HL-60 (cell line): ENCODE results near the gene ACTL10.

Source experiments
- DNase-seq, 2 experiments: peaks; one replicate each; pipeline ENCODE4 v3.0.0-alpha.2; 2010 to 2020; ENCODE audit warnings: low read depth in 1 of 2, low spot score in 1 of 2
- H3K27ac ChIP-seq: fragments of 250-450 bp; sonication (Bioruptor Pico); replicated peaks from 2 replicates; pipeline ENCODE4 v1.5.1; 2020; ENCODE audit warnings: mild to moderate bottlenecking, moderate library complexity
- H3K27me3 ChIP-seq: fragments of 250-450 bp; sonication (Bioruptor Pico); 2 replicates; pipeline ENCODE4 v1.5.1; 2021; ENCODE audit warnings: mild to moderate bottlenecking, moderate library complexity; ENCODE audit not compliant: insufficient read depth, poor library complexity, severe bottlenecking
- H3K4me3 ChIP-seq: replicated peaks from 2 replicates; pipeline ENCODE4 v1.5.1; 2011; ENCODE audit warnings: mild to moderate bottlenecking, control low read depth, low read length; ENCODE audit not compliant: insufficient read depth
- CTCF ChIP-seq: IDR thresholded peaks from one replicate; pipeline ENCODE4 v1.5.1; 2011; ENCODE audit warnings: low read length, control low read depth, inconsistent platforms; ENCODE audit not compliant: insufficient read depth
- GABPA ChIP-seq: IDR thresholded peaks from 2 replicates; pipeline ENCODE4 v1.6.1; 2012; ENCODE audit warnings: low read depth
- POLR2AphosphoS5 ChIP-seq: IDR thresholded peaks from 2 replicates; pipeline ENCODE4 v1.6.1; 2012; ENCODE audit warnings: low read depth
- SPI1 ChIP-seq: IDR thresholded peaks from 2 replicates; pipeline ENCODE4 v1.6.1; 2012; ENCODE audit warnings: low read depth, mild to moderate bottlenecking, borderline replicate concordance
- TF ChIP-seq, protein P1 (sequence below): IDR thresholded peaks from 2 replicates; pipeline ENCODE4 v1.6.1; 2012; ENCODE audit warnings: low read depth; ENCODE audit not compliant: insufficient replicate concordance

The ACTL10 gene

GRCh38 chr20:33657704-33658095, 9.0 kb upstream of the ACTL10 start:
- no peak overlapping the region for H3K4me3 ChIP-seq
- H3K27ac ChIP-seq, result no peak overlapping the region
- TF ChIP-seq POLR2AphosphoS5 (no peak), CTCF (no peak), SPI1 (no peak), GABPA (no peak)
- TF ChIP-seq, protein P1, sequence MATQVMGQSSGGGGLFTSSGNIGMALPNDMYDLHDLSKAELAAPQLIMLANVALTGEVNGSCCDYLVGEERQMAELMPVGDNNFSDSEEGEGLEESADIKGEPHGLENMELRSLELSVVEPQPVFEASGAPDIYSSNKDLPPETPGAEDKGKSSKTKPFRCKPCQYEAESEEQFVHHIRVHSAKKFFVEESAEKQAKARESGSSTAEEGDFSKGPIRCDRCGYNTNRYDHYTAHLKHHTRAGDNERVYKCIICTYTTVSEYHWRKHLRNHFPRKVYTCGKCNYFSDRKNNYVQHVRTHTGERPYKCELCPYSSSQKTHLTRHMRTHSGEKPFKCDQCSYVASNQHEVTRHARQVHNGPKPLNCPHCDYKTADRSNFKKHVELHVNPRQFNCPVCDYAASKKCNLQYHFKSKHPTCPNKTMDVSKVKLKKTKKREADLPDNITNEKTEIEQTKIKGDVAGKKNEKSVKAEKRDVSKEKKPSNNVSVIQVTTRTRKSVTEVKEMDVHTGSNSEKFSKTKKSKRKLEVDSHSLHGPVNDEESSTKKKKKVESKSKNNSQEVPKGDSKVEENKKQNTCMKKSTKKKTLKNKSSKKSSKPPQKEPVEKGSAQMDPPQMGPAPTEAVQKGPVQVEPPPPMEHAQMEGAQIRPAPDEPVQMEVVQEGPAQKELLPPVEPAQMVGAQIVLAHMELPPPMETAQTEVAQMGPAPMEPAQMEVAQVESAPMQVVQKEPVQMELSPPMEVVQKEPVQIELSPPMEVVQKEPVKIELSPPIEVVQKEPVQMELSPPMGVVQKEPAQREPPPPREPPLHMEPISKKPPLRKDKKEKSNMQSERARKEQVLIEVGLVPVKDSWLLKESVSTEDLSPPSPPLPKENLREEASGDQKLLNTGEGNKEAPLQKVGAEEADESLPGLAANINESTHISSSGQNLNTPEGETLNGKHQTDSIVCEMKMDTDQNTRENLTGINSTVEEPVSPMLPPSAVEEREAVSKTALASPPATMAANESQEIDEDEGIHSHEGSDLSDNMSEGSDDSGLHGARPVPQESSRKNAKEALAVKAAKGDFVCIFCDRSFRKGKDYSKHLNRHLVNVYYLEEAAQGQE, result no peak
- no peak for DNase-seq
- H3K27me3 ChIP-seq, result no peaks in the 10 kb centered on the region

- Histone ChIP-seq H3K27ac (no peak overlapping the region), H3K4me3 (no peak overlapping the region), H3K27me3 (no peaks in the 10 kb centered on the region)
- no peak for DNase-seq
- TF ChIP-seq SPI1, result no peak
- TF ChIP-seq, protein P1, result no peak
- no peak for TF ChIP-seq CTCF
- no peak for TF ChIP-seq POLR2AphosphoS5
- no peak for TF ChIP-seq GABPA
These were observed 8.2 kb upstream of the ACTL10 start for GRCh38 chr20:33658510-33658909.

- Histone ChIP-seq H3K27ac (no peak overlapping the region), H3K27me3 (no peaks in the 10 kb centered on the region), H3K4me3 (no peak overlapping the region)
- DNase-seq, result no peak
- TF ChIP-seq SPI1, result no peak
- no peak for TF ChIP-seq POLR2AphosphoS5
- no peak for TF ChIP-seq GABPA
- TF ChIP-seq CTCF, result no peak
- TF ChIP-seq, protein P1, result no peak
These were observed 7.8 kb upstream of the ACTL10 start for GRCh38 chr20:33658929-33659328.
